ENCODE measurements around the gene LYRM4. TPM values are rescaled to one million over a fixed set of nuclear protein-coding genes. Genes with fewer than 3 reads are reported as not detected.

Gene LYRM4
- total RNA-seq, 1 donor from 2014 or later = 27.1 TPM

GRCh38 chr6:5277589-5277988, 16.8 kb upstream of the LYRM4 start:
- no peaks in the 10 kb centered on the region for H3K9me3 Mint-ChIP-seq (ENCODE audit: unreplicated experiment)
- no peak overlapping the region for H3K4me3 Mint-ChIP-seq (ENCODE audit: unreplicated experiment)
- H3K27ac Mint-ChIP-seq (ENCODE audit: unreplicated experiment) = no peak overlapping the region
- peaks cover 5% of the 10 kb centered on the region for H3K4me1 Mint-ChIP-seq (ENCODE audit: unreplicated experiment)
- TF ChIP-seq, protein P1, sequence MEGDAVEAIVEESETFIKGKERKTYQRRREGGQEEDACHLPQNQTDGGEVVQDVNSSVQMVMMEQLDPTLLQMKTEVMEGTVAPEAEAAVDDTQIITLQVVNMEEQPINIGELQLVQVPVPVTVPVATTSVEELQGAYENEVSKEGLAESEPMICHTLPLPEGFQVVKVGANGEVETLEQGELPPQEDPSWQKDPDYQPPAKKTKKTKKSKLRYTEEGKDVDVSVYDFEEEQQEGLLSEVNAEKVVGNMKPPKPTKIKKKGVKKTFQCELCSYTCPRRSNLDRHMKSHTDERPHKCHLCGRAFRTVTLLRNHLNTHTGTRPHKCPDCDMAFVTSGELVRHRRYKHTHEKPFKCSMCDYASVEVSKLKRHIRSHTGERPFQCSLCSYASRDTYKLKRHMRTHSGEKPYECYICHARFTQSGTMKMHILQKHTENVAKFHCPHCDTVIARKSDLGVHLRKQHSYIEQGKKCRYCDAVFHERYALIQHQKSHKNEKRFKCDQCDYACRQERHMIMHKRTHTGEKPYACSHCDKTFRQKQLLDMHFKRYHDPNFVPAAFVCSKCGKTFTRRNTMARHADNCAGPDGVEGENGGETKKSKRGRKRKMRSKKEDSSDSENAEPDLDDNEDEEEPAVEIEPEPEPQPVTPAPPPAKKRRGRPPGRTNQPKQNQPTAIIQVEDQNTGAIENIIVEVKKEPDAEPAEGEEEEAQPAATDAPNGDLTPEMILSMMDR (IDR thresholded peaks at IDR 0.05) = no peak
- H3K27me3 Mint-ChIP-seq (ENCODE audit: unreplicated experiment) = no peaks in the 10 kb centered on the region
- no peak for DNase-seq (ENCODE audit: extremely low spot score, unreplicated experiment)
- H3K36me3 Mint-ChIP-seq (ENCODE audit: unreplicated experiment) = peaks cover 2% of the 10 kb centered on the region

DNA sequence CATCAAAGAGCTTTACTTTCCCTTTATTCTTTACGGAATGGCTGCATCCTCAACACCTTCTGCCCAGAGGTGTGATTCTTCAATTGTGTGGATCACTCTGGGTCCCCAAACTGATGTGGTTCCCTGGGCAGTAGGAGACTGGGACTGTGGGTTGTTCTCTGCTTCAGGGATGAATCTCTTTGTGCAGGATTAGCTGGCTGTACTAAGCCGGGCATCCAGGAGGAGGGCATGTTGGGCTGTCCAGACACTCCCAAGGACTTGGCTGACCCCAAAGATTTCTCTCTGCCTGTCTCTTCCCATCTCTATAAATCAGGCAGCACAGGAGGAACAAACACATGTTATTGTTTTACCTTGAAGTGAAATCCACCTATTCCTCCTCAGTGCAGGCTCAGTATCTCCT, 15.8 kb upstream of the LYRM4 start:
- peaks cover 2% of the 10 kb centered on the region for H3K36me3 Mint-ChIP-seq (ENCODE audit: unreplicated experiment)
- H3K4me1 Mint-ChIP-seq (ENCODE audit: unreplicated experiment) = peaks cover 5% of the 10 kb centered on the region
- no peak overlapping the region for H3K27ac Mint-ChIP-seq (ENCODE audit: unreplicated experiment)
- H3K27me3 Mint-ChIP-seq (ENCODE audit: unreplicated experiment) = no peaks in the 10 kb centered on the region
- H3K4me3 Mint-ChIP-seq (ENCODE audit: unreplicated experiment) = no peak overlapping the region
- no peaks in the 10 kb centered on the region for H3K9me3 Mint-ChIP-seq (ENCODE audit: unreplicated experiment)
- TF ChIP-seq, protein P1 (IDR thresholded peaks at IDR 0.05) = no peak
- no peak for DNase-seq (ENCODE audit: extremely low spot score, unreplicated experiment)

GRCh38 chr6:5275497-5275896, 14.7 kb upstream of the LYRM4 start:
- Mint-ChIP-seq H3K36me3 (ENCODE audit: unreplicated experiment) (peaks cover 2% of the 10 kb centered on the region), H3K4me1 (ENCODE audit: unreplicated experiment) (peaks cover 5% of the 10 kb centered on the region), H3K4me3 (ENCODE audit: unreplicated experiment) (no peak overlapping the region), H3K9me3 (ENCODE audit: unreplicated experiment) (no peaks in the 10 kb centered on the region), H3K27me3 (ENCODE audit: unreplicated experiment) (no peaks in the 10 kb centered on the region), H3K27ac (ENCODE audit: unreplicated experiment) (no peak overlapping the region)
- TF ChIP-seq, protein P1 (IDR thresholded peaks at IDR 0.05) = peak; percentile 26
- no peak for DNase-seq (ENCODE audit: extremely low spot score, unreplicated experiment)

GRCh38 chr6:5274231-5274630, 13.5 kb upstream of the LYRM4 start:
- Mint-ChIP-seq H3K36me3 (ENCODE audit: unreplicated experiment) (peaks cover 2% of the 10 kb centered on the region), H3K27me3 (ENCODE audit: unreplicated experiment) (no peaks in the 10 kb centered on the region), H3K4me1 (ENCODE audit: unreplicated experiment) (peaks cover 5% of the 10 kb centered on the region), H3K9me3 (ENCODE audit: unreplicated experiment) (no peaks in the 10 kb centered on the region), H3K27ac (ENCODE audit: unreplicated experiment) (no peak overlapping the region), H3K4me3 (ENCODE audit: unreplicated experiment) (no peak overlapping the region)
- no peak for DNase-seq (ENCODE audit: extremely low spot score, unreplicated experiment)
- TF ChIP-seq, protein P1 (IDR thresholded peaks at IDR 0.05) = no peak

- Mint-ChIP-seq H3K4me1 (ENCODE audit: unreplicated experiment) (peaks cover 5% of the 10 kb centered on the region), H3K27me3 (ENCODE audit: unreplicated experiment) (no peaks in the 10 kb centered on the region), H3K9me3 (ENCODE audit: unreplicated experiment) (peaks cover 2% of the 10 kb centered on the region), H3K27ac (ENCODE audit: unreplicated experiment) (no peak overlapping the region), H3K36me3 (ENCODE audit: unreplicated experiment) (peaks cover 10% of the 10 kb centered on the region), H3K4me3 (ENCODE audit: unreplicated experiment) (no peak overlapping the region)
- TF ChIP-seq, protein P1 (IDR thresholded peaks at IDR 0.05) = no peak
- no peak for DNase-seq (ENCODE audit: extremely low spot score, unreplicated experiment)
Observed at GRCh38 chr6:5271926-5272325, 11.2 kb upstream of the LYRM4 start.

Data from osteocyte (in vitro differentiated cells).